ENCODE results near the gene OR1L6. TPM values are rescaled to one million over a fixed set of nuclear protein-coding genes. Genes with fewer than 3 reads are reported as not detected.

OR1L6 gene
- polyA plus RNA-seq, 1 of the 3 experiments (the other 2 are of a cell fraction): not detected

GRCh38 chr9:122723690-122724089 lies 18.4 kb upstream of the OR1L6 start, which contains the start of gene OR1L4 (continued):
- TF ChIP-seq EZH2phosphoT487 (IDR thresholded peaks at IDR 0.05; ENCODE audit: borderline replicate concordance, low read depth): no peak

DNA sequence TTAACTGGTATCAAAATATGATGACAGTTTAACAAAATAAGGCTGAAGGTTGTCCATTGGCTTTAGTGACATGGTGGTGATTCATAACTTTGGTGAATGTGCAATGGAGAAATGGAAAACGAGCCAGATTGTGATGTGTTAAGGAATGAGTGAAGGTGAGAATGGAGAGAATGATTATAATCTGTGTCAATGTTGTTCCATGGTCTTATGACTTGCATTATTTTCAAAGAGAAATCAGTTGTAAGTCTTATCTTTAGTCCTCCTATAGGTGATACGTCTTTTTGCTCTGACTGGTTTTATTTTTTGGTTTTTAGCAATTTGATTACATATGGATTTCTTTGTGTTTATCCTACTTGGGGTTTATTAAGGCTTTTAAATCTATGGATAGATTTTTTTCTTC lies 12.7 kb downstream of the OR1L6 start:
- H3K79me2 ChIP-seq (ENCODE audit: insufficient read depth): no peaks in the 10 kb centered on the region
- WGBS (ENCODE audit: low lambda C conversion rate): 1% methylated on average over 2 of the region's 2 CpGs

More for the DNA sequence above, 12.7 kb downstream of the OR1L6 start:
- Histone ChIP-seq H3K9me2 (no peaks in the 10 kb centered on the region), H3K9ac (no peak overlapping the region), H3K9me3 (no peaks in the 10 kb centered on the region), H3K27me3 (ENCODE audit: insufficient read depth) (no peaks in the 10 kb centered on the region), H3K36me3 (replicated peaks in 1 of 2; ENCODE audit: control insufficient read depth in 1 of 2, insufficient read depth in 2 of 2, low read length in 1 of 2) (no peaks in the 10 kb centered on the region), H3K4me3 (ENCODE audit: low read depth in 2 of 2, low read length in 1 of 2) (no peak overlapping the region), H2AFZ (ENCODE audit: low read depth) (no peak overlapping the region), H4K20me1 (ENCODE audit: insufficient read depth) (no peaks in the 10 kb centered on the region), H3F3A (replicated peaks; ENCODE audit: insufficient read depth) (no peaks in the 10 kb centered on the region), H3K4me1 (ENCODE audit: control insufficient read depth in 1 of 2, insufficient read depth in 2 of 2, low read depth in 1 of 2, low read length in 1 of 2) (no peaks in the 10 kb centered on the region), H3K27ac (ENCODE audit: low read depth in 2 of 2, low read length in 1 of 2) (no peak overlapping the region), H3K4me2 (no peak overlapping the region)
- POLR2A ChIA-PET: no interaction called here
- CTCF ChIA-PET: no interaction called here
- DNase-seq: no peak
- TF ChIP-seq TCF12 (IDR thresholded peaks at IDR 0.05): no peak
- no peak for TF ChIP-seq REST (IDR thresholded peaks at IDR 0.05; ENCODE audit: low read depth, low read length)
- no peak for TF ChIP-seq TEAD4 (IDR thresholded peaks at IDR 0.05; ENCODE audit: borderline replicate concordance, insufficient read depth)
- no peak for TF ChIP-seq TAF1 (IDR thresholded peaks at IDR 0.05; ENCODE audit: borderline replicate concordance, low read depth, low read length)
- TF ChIP-seq, protein P1, sequence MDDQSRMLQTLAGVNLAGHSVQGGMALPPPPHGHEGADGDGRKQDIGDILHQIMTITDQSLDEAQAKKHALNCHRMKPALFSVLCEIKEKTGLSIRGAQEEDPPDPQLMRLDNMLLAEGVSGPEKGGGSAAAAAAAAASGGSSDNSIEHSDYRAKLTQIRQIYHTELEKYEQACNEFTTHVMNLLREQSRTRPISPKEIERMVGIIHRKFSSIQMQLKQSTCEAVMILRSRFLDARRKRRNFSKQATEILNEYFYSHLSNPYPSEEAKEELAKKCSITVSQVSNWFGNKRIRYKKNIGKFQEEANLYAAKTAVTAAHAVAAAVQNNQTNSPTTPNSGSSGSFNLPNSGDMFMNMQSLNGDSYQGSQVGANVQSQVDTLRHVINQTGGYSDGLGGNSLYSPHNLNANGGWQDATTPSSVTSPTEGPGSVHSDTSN (IDR thresholded peaks at IDR 0.05): no peak
- TF ChIP-seq JUND (IDR thresholded peaks at IDR 0.05): no peak
- TF ChIP-seq FOXM1 (IDR thresholded peaks at IDR 0.05; ENCODE audit: low read depth): no peak
- no peak for TF ChIP-seq MEF2A (IDR thresholded peaks at IDR 0.05; ENCODE audit: borderline replicate concordance, low read depth)
- no peak for TF ChIP-seq YY1 (IDR thresholded peaks at IDR 0.05; ENCODE audit: low read depth)
- TF ChIP-seq RCOR1 (IDR thresholded peaks at IDR 0.05; ENCODE audit: low read length): no peak
- no peak for TF ChIP-seq RFX5 (IDR thresholded peaks at IDR 0.05; ENCODE audit: low read length)
- no peak for TF ChIP-seq MAX (IDR thresholded peaks at IDR 0.05; ENCODE audit: low read depth)
- TF ChIP-seq RAD21 (IDR thresholded peaks at IDR 0.05; ENCODE audit: low read length): no peak
- no peak for TF ChIP-seq MXI1 (IDR thresholded peaks at IDR 0.05; ENCODE audit: low read depth, low read length)
- no peak for TF ChIP-seq GABPA (IDR thresholded peaks at IDR 0.05; ENCODE audit: low read depth)
- TF ChIP-seq, protein P2, sequence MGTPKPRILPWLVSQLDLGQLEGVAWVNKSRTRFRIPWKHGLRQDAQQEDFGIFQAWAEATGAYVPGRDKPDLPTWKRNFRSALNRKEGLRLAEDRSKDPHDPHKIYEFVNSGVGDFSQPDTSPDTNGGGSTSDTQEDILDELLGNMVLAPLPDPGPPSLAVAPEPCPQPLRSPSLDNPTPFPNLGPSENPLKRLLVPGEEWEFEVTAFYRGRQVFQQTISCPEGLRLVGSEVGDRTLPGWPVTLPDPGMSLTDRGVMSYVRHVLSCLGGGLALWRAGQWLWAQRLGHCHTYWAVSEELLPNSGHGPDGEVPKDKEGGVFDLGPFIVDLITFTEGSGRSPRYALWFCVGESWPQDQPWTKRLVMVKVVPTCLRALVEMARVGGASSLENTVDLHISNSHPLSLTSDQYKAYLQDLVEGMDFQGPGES (IDR thresholded peaks at IDR 0.05; ENCODE audit: low read depth, low read length): no peak
- no peak for TF ChIP-seq FOXJ3 (CRISPR knock-in tag; IDR thresholded peaks at IDR 0.05)
- no peak for TF ChIP-seq RXRA (IDR thresholded peaks at IDR 0.05; ENCODE audit: borderline replicate concordance, low read depth)
